Tibial nerve (tissue), 3 donors: ENCODE data around the gene RGS7.
"Not testable (repeated sequence)": the region's sequence is repeated elsewhere in the genome, so short reads cannot be mapped to it uniquely, and the experiment has no call there.

Experiments used
- POLR2A ChIP-seq, 2 donors: fragments of 450-650 bp; IDR thresholded peaks; one replicate each; pipeline ENCODE4 v1.6.1; 2017; ENCODE audit warnings: antibody characterized with exemption in 2 of 2, mild to moderate bottlenecking in 2 of 2, moderate library complexity in 2 of 2
- TF ChIP-seq, protein P1 (sequence below), 5 experiments: fragments of 200-600 bp in 3 of 5; fragments of 450-650 bp in 2 of 5; sonication (generic) in 3 of 5; IDR thresholded peaks; one replicate each; pipeline ENCODE4 v1.5.1; 2016 to 2019; ENCODE audit warnings: antibody characterized with exemption in 5 of 5, mild to moderate bottlenecking in 3 of 5, moderate library complexity in 2 of 5

DNA sequence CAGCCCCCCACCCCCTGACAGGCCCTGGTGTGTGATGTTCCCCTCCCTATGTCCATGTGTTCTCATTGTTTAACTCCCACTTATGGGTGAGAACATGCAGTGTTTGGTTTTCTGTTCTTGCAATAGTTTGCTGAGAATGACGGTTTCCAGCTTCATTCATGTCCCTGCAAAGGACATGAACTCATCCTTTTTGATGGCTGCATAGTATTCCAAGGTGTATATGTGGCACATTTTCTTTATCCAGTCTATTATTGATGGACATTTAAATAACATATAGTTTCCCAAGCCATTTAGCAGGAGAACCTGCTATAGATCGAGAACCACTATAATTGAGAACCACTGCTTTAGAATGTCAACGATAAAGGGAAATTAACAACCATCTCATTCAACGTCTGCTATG, 134.2 kb downstream of the RGS7 start:
- TF ChIP-seq, protein P1, sequence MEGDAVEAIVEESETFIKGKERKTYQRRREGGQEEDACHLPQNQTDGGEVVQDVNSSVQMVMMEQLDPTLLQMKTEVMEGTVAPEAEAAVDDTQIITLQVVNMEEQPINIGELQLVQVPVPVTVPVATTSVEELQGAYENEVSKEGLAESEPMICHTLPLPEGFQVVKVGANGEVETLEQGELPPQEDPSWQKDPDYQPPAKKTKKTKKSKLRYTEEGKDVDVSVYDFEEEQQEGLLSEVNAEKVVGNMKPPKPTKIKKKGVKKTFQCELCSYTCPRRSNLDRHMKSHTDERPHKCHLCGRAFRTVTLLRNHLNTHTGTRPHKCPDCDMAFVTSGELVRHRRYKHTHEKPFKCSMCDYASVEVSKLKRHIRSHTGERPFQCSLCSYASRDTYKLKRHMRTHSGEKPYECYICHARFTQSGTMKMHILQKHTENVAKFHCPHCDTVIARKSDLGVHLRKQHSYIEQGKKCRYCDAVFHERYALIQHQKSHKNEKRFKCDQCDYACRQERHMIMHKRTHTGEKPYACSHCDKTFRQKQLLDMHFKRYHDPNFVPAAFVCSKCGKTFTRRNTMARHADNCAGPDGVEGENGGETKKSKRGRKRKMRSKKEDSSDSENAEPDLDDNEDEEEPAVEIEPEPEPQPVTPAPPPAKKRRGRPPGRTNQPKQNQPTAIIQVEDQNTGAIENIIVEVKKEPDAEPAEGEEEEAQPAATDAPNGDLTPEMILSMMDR (IDR thresholded peaks at IDR 0.05), result not testable (repeated sequence)
- not testable (repeated sequence) for TF ChIP-seq POLR2A (IDR thresholded peaks at IDR 0.05)
